OCI-LY3 (cell line): Measurements from ENCODE around the gene CSRNP3.

Source experiments
- EZH2phosphoT487 ChIP-seq: fragments of 200-600 bp; shearing (Covaris generic); IDR thresholded peaks from 2 replicates; pipeline ENCODE4 v1.6.1; 2018; ENCODE audit warnings: antibody characterized with exemption, mixed run types, low read depth
- TF ChIP-seq, protein P1 (sequence below): fragments of 200-600, 300-600 bp; sonication (generic); IDR thresholded peaks from 2 replicates; pipeline ENCODE4 v1.5.1; 2014; ENCODE audit warnings: antibody characterized with exemption, low read length, low read depth

GRCh38 chr2:165697748-165698443 lies 228.4 kb downstream of the CSRNP3 start:
- TF ChIP-seq, protein P1, sequence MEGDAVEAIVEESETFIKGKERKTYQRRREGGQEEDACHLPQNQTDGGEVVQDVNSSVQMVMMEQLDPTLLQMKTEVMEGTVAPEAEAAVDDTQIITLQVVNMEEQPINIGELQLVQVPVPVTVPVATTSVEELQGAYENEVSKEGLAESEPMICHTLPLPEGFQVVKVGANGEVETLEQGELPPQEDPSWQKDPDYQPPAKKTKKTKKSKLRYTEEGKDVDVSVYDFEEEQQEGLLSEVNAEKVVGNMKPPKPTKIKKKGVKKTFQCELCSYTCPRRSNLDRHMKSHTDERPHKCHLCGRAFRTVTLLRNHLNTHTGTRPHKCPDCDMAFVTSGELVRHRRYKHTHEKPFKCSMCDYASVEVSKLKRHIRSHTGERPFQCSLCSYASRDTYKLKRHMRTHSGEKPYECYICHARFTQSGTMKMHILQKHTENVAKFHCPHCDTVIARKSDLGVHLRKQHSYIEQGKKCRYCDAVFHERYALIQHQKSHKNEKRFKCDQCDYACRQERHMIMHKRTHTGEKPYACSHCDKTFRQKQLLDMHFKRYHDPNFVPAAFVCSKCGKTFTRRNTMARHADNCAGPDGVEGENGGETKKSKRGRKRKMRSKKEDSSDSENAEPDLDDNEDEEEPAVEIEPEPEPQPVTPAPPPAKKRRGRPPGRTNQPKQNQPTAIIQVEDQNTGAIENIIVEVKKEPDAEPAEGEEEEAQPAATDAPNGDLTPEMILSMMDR, result no peak
- no peak for TF ChIP-seq EZH2phosphoT487
